Uterus (tissue), 4 donors: ENCODE data around the gene SAC3D1. TPM values are rescaled to one million over a fixed set of nuclear protein-coding genes. Genes with fewer than 3 reads are reported as not detected.

Experiments used
- DNase-seq, 2 donors: peaks; one replicate each; pipeline ENCODE4 v3.0.0-alpha.2; 2019 to 2020
- H3K27ac ChIP-seq, 2 donors: fragments of 200-600 bp; sonication (generic); 1 replicate in 1 of 2; 2 replicates in 1 of 2; pipeline ENCODE4 v1.5.1; 2016 to 2018
- H3K27me3 ChIP-seq, 2 donors: fragments of 200-600 bp; sonication (generic); one replicate each; pipeline ENCODE4 v1.5.1; 2018 to 2019; ENCODE audit warnings: control low read depth in 1 of 2
- H3K36me3 ChIP-seq, 2 donors: fragments of 200-600 bp; sonication (generic); one replicate each; pipeline ENCODE4 v1.5.1; 2019; ENCODE audit warnings: control low read depth in 1 of 2
- H3K4me1 ChIP-seq, 2 donors: fragments of 200-600 bp; sonication (generic); one replicate each; pipeline ENCODE4 v1.5.1; 2018 to 2019; ENCODE audit warnings: control low read depth in 1 of 2
- H3K4me3 ChIP-seq, 2 donors: fragments of 200-600 bp; sonication (generic); 1 replicate in 1 of 2; 2 replicates in 1 of 2; pipeline ENCODE4 v1.5.1; 2018 to 2019; ENCODE audit warnings: mild to moderate bottlenecking in 1 of 2
- H3K9me3 ChIP-seq, 2 donors: fragments of 200-600 bp; sonication (generic); one replicate each; pipeline ENCODE4 v1.5.1; 2019; ENCODE audit warnings: control low read depth in 1 of 2
- POLR2A ChIP-seq, 2 donors: fragments of 450-650 bp; IDR thresholded peaks; one replicate each; pipeline ENCODE4 v1.6.1; 2016; ENCODE audit warnings: antibody characterized with exemption in 2 of 2, mild to moderate bottlenecking in 1 of 2, moderate library complexity in 1 of 2
- intact Hi-C: fragments of 100-400 bp; cut with DNase I; formaldehyde crosslinking; loops from one replicate; pipeline ENCODE4 v1.15.1; 2023; ENCODE audit warnings: low total_unique reads
- total RNA-seq, 4 donors: library from RNA; depleted of rRNA in 3 of 4; stranded (reverse); fragments of >200 nt in 3 of 4; gene quantifications; one replicate each; pipeline versions ENCODE4 v1.1.0 to v1.2.4, GENCODE V29; 2014 to 2023
- TF ChIP-seq, protein P1 (sequence below), 4 experiments: fragments of 200-600 bp in 2 of 4; fragments of 450-650 bp in 2 of 4; sonication (generic) in 2 of 4; IDR thresholded peaks; one replicate each; pipeline ENCODE4 v1.5.1; 2016 to 2019; ENCODE audit warnings: antibody characterized with exemption in 4 of 4, mild to moderate bottlenecking in 2 of 4, moderate library complexity in 1 of 4
- donor health status: DM: yes; HTN: yes; CAD: no.

Gene SAC3D1
- 10 to 100 TPM in 1 of 4 donors, 1 to 10 TPM in 3; 1.5 to 22.3 (median 7.9) TPM for total RNA-seq

DNA sequence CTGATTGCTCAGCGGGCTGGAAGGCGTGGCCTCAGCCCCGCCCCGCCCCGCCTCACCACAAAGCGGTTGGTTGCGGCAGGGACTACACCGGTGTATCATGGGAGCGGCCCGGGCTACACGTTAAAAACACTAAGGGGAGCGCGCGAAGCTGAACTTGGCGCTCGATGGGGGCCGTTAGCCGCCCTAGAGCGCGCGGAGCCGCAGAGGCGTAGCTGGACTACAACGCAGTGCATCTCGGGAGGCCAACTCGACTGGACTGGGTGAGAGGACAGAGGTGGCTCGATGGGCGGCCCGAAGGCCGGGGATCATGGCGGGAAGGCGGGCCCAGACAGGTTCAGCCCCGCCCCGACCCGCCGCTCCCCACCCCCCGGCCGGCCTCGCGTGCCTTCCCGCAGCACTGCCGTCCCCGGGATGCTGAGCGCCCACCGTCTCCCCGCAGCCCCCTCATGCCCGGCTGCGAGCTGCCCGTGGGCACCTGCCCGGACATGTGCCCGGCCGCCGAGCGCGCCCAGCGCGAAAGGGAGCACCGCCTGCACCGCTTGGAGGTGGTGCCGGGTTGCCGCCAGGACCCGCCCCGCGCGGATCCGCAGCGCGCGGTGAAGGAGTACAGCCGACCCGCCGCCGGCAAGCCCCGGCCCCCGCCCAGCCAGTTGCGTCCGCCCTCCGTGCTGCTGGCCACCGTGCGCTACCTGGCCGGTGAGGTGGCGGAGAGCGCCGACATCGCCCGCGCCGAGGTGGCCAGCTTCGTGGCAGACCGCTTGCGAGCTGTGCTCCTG is at the start of gene SAC3D1:
Gene SAC3D1, plus strand, starts transcription at position 364 of the 776 bp plus-strand sequence. Its CDS starts 83 bp downstream, at position 447.
- intact Hi-C loops: no loop called here
- H3K36me3 ChIP-seq: no peaks in the 10 kb centered on the region

DNA sequence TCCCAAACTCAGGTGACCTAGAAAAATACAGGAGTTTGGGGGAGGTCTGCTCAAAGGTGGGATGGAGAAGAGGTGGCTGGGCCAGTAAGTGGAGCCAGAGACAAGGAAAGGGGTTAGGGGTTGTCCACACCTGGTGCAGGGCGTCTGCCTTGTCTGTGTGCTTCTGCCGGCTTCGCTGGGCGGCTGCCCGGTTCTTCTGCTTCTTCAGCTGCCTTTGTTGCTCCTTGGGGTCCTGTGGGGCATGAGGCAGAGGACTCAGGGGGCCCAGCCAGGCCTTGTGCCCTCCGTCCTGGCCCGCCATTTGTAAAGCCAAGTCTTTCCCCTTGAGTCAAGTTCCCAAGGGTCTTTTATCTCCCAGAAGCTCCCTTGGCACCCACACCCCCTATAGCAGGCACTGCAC is 46.7 kb upstream of the SAC3D1 start:
- no peaks in the 10 kb centered on the region for H3K9me3 ChIP-seq
- intact Hi-C loops: no loop called here

More for the DNA sequence above, at the start of gene SAC3D1:
- Histone ChIP-seq H3K9me3 (no peaks in the 10 kb centered on the region), H3K4me1 (peaks cover 0 to 4% of the 10 kb centered on the region in 2 donors), H3K27me3 (no peaks in the 10 kb centered on the region), H3K4me3 (peak within 1 kb of the TSS; percentile 64 to 87), H3K27ac (peak within 1 kb of the TSS; percentile 92 to 97)
- TF ChIP-seq POLR2A (IDR thresholded peaks at IDR 0.05): peak; percentile 32 to 34
- TF ChIP-seq, protein P1, sequence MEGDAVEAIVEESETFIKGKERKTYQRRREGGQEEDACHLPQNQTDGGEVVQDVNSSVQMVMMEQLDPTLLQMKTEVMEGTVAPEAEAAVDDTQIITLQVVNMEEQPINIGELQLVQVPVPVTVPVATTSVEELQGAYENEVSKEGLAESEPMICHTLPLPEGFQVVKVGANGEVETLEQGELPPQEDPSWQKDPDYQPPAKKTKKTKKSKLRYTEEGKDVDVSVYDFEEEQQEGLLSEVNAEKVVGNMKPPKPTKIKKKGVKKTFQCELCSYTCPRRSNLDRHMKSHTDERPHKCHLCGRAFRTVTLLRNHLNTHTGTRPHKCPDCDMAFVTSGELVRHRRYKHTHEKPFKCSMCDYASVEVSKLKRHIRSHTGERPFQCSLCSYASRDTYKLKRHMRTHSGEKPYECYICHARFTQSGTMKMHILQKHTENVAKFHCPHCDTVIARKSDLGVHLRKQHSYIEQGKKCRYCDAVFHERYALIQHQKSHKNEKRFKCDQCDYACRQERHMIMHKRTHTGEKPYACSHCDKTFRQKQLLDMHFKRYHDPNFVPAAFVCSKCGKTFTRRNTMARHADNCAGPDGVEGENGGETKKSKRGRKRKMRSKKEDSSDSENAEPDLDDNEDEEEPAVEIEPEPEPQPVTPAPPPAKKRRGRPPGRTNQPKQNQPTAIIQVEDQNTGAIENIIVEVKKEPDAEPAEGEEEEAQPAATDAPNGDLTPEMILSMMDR (IDR thresholded peaks at IDR 0.05): peak in 1 of 4 experiments; percentile 28
- peak; percentile 88 to 89 for DNase-seq

DNA sequence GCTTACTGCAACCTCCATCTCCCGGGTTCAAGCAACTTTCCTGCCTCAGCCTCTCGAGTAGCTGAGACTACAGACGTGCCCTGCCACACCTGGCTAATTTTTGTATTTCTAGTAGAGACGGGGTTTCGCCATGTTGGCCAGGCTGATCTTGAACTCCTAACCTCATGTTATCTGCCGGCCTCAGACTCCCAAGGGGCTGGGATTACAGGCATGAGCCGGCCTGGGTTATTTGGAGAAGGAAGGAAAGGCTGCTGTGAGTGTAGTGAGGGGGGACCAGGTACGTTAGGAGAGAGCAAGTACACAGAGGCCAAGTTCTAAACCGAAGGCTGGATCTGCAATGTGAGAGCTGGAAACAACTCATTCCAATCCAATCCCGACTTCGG is 44.7 kb upstream of the SAC3D1 start:
- Histone ChIP-seq H3K4me3 (peak overlapping the region; percentile 9 to 35), H3K4me1 (no peaks in the 10 kb centered on the region), H3K27ac (peak overlapping the region; percentile 25 to 55), H3K36me3 (no peaks in the 10 kb centered on the region), H3K9me3 (no peaks in the 10 kb centered on the region), H3K27me3 (no peaks in the 10 kb centered on the region)
- intact Hi-C loops: no loop called here
- no peak for DNase-seq
- no peak for TF ChIP-seq POLR2A (IDR thresholded peaks at IDR 0.05)
- TF ChIP-seq, protein P1 (IDR thresholded peaks at IDR 0.05): no peak

More for the DNA sequence above, 46.7 kb upstream of the SAC3D1 start:
- Histone ChIP-seq H3K27me3 (no peaks in the 10 kb centered on the region), H3K36me3 (no peaks in the 10 kb centered on the region), H3K27ac (no peak overlapping the region), H3K4me3 (no peak overlapping the region), H3K4me1 (no peaks in the 10 kb centered on the region)
- TF ChIP-seq, protein P1 (IDR thresholded peaks at IDR 0.05): no peak
- TF ChIP-seq POLR2A (IDR thresholded peaks at IDR 0.05): no peak
- DNase-seq: no peak

DNA sequence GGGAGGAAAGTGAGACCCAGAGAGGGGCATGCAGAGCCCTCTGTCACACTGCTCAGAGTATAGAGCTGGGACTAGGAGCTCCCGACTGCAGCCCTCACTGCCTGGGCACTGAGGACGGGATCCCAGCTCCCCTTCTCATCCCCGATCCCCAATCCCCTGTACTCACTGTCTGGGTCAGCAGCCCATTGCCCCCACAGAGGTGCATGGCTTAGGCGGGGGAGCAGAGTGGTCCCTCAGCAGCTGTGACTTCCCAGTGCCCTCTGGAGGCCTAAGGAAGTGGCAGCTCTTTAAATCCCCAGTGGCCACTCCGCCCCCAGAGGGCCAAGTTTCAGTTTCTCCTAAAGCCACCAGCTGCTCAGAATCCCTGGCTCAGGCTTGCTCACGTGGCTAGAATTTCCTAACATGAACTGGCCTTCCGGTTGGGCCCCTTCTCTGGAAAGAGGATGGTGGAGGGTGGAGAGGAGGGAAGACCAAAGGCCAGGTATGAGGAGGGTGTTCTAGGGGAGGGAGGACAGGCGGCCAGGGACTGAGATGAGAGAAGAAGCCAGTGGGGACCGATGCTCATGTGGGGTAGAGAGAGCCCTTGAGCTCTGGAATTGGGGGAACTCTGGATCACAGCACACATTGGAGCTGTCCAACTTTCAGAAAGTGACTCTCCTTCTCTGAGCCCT is 44.2 kb upstream of the SAC3D1 start, which contains the start of gene BATF2:
Gene BATF2, minus strand, starts transcription at position 262 of the 671 bp plus-strand sequence. Its CDS starts 57 bp downstream, at position 205.
- peak; percentile 51 to 68 for DNase-seq
- Histone ChIP-seq H3K9me3 (no peaks in the 10 kb centered on the region), H3K27ac (peak within 1 kb of the TSS; percentile 25 to 55), H3K27me3 (no peaks in the 10 kb centered on the region), H3K4me1 (no peaks in the 10 kb centered on the region), H3K36me3 (no peaks in the 10 kb centered on the region), H3K4me3 (peak within 1 kb of the TSS; percentile 9 to 35)
- intact Hi-C loops: no loop called here
- TF ChIP-seq, protein P1 (IDR thresholded peaks at IDR 0.05): peak in 2 of 4 experiments; percentile 19 to 48
- peak in 1 of 2 donors; percentile 29 for TF ChIP-seq POLR2A (IDR thresholded peaks at IDR 0.05)

DNA sequence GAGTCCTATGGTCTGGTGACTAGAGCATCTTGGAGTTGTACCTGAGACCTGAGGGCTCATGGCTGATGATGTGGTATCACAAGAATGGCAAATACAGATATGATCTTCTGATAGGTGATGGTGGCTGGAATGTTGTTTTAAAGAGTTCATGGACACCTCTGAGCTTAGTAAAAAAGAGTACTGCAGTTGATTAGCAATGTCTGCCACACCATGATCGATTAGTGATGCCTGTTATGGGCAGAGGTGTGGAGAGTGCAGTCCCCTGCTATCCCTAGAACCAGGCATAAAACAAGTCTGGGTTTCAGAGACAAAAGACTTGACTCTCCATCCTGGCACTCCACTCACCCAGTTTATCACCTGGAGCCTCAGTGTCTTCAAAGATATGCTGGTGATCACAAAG is 42.9 kb upstream of the SAC3D1 start:
- no peaks in the 10 kb centered on the region for H3K4me1 ChIP-seq
- H3K36me3 ChIP-seq: no peaks in the 10 kb centered on the region
- no peak overlapping the region for H3K27ac ChIP-seq
- intact Hi-C loops: no loop called here
- H3K27me3 ChIP-seq: no peaks in the 10 kb centered on the region
- no peak overlapping the region for H3K4me3 ChIP-seq
- H3K9me3 ChIP-seq: no peaks in the 10 kb centered on the region
- DNase-seq: no peak
- no peak for TF ChIP-seq POLR2A (IDR thresholded peaks at IDR 0.05)
- TF ChIP-seq, protein P1 (IDR thresholded peaks at IDR 0.05): no peak
